HepG2 (cell line): ENCODE results near the gene FCER1G. TPM values are rescaled to one million over a fixed set of nuclear protein-coding genes. Genes with fewer than 3 reads are reported as not detected.

Experiments used
- ATAC-seq: fragments of 200-7000 bp; cut with Tn5 transposase; 3 replicates; pipeline ENCODE4 v1.9.1; 2020; ENCODE audit warnings: mild to moderate bottlenecking, moderate library complexity
- BruUV-seq: library from RNA; stranded (reverse); fragments of 400-500 nt; replicated peaks from 2 replicates; lab custom pipeline; 2021; lab: Mats Ljungman, UMichigan
- CTCF ChIA-PET: fragments of 300-600 bp; formaldehyde crosslinking; extraction: SDS; loops from one replicate; lab custom pipeline; 2021; ENCODE audit warnings: low total read pairs, inconsistent platforms, low intra/inter-chr PET ratio; lab: Yijun Ruan, JAX
- POLR2A ChIA-PET: fragments of 350-600 bp; sonication (Branson Sonifier 250); formaldehyde crosslinking; loops from one replicate; lab custom pipeline; 2020; ENCODE audit warnings: antibody characterized with exemption, inconsistent platforms; lab: Yijun Ruan, JAX
- DNase-seq: peaks from one replicate; pipeline ENCODE4 v3.0.0-alpha.2; 2015; ENCODE audit warnings: low spot score
- FAIRE-seq: peaks from 3 replicates; lab custom pipeline; 2011; peaks lifted over from hg19 to GRCh38; lab: Jason Lieb, UNC
- H2AFZ ChIP-seq: one replicate; pipeline ENCODE4 v1.6.1; 2011; ENCODE audit warnings: low read length, inconsistent platforms
- H3K27ac ChIP-seq: fragments of 300-600 bp; 3 replicates; pipeline ENCODE4 v1.8.0; 2011; ENCODE audit warnings: mixed run types, mild to moderate bottlenecking, mixed read lengths, low read length, inconsistent platforms; ENCODE audit not compliant: insufficient read depth; ENCODE audit errors: extremely low read length
- H3K27me3 ChIP-seq, 2 experiments: fragments of 200-600 bp in 1 of 2; 2 replicates in 1 of 2; 3 replicates in 1 of 2; pipeline versions ENCODE4 v1.6.0 to v1.8.0; 2011; ENCODE audit warnings: low read length in 2 of 2, mild to moderate bottlenecking in 2 of 2, moderate library complexity in 2 of 2, inconsistent platforms in 1 of 2; ENCODE audit not compliant: insufficient read depth in 2 of 2, control insufficient read depth in 1 of 2
- H3K36me3 ChIP-seq, 2 experiments: fragments of 200-600 bp in 1 of 2; replicated peaks in 1 of 2; 2 replicates in 1 of 2; 3 replicates in 1 of 2; pipeline versions ENCODE4 v1.5.1 to v1.8.0; 2011; ENCODE audit warnings: low read length in 2 of 2, inconsistent platforms in 1 of 2; ENCODE audit not compliant: insufficient read depth in 2 of 2, control insufficient read depth in 1 of 2
- H3K4me1 ChIP-seq: 2 replicates; pipeline ENCODE4 v1.5.1; 2012; ENCODE audit warnings: low read length, inconsistent platforms; ENCODE audit not compliant: insufficient read depth
- H3K4me2 ChIP-seq: 2 replicates; pipeline ENCODE4 v1.6.0; 2011; ENCODE audit warnings: low read depth, low read length, inconsistent platforms
- H3K4me3 ChIP-seq, 3 experiments: fragments of 200-600 bp in 1 of 3; sonication (generic), shearing (Covaris generic) in 1 of 3; replicated peaks in 1 of 3; 2 replicates each; pipeline ENCODE4 v1.5.1; 2011 to 2016; ENCODE audit warnings: low read length in 3 of 3, inconsistent platforms in 2 of 3, low read depth in 2 of 3, mild to moderate bottlenecking in 2 of 3, control low read depth in 1 of 3, mixed read lengths in 1 of 3; ENCODE audit not compliant: insufficient read depth in 1 of 3
- H3K79me2 ChIP-seq: one replicate; pipeline ENCODE4 v1.6.1; 2011; ENCODE audit warnings: low read length, inconsistent platforms; ENCODE audit not compliant: insufficient read depth
- H3K9ac ChIP-seq: 2 replicates; pipeline ENCODE4 v1.6.0; 2011; ENCODE audit warnings: mild to moderate bottlenecking, low read depth, low read length, inconsistent platforms; ENCODE audit not compliant: insufficient read depth
- H3K9me3 ChIP-seq: 2 replicates; pipeline ENCODE4 v1.5.1; 2012; ENCODE audit warnings: mild to moderate bottlenecking, low read length
- H4K20me1 ChIP-seq: 2 replicates; pipeline ENCODE4 v1.6.0; 2011; ENCODE audit warnings: inconsistent platforms, mild to moderate bottlenecking, low read length, moderate library complexity; ENCODE audit not compliant: insufficient read depth
- ARNTL ChIP-seq: sonication (generic); formaldehyde crosslinking; IDR thresholded peaks from 2 replicates; pipeline ENCODE4 v1.4.0; 2020; ENCODE audit warnings: mild to moderate bottlenecking, missing genetic modification reagents
- BCL6 ChIP-seq: IDR thresholded peaks from 2 replicates; pipeline ENCODE4 v1.6.1; 2016; ENCODE audit warnings: missing genetic modification reagents, missing compliant biosample characterization
- CC2D1A ChIP-seq: sonication (generic); formaldehyde crosslinking; IDR thresholded peaks from 2 replicates; pipeline ENCODE4 v1.8.1; 2023; ENCODE audit warnings: mild to moderate bottlenecking, missing genetic modification reagents
- GABPB1 ChIP-seq: IDR thresholded peaks from 2 replicates; pipeline ENCODE4 v1.6.1; 2016; ENCODE audit warnings: mild to moderate bottlenecking, missing genetic modification reagents, moderate library complexity, missing compliant biosample characterization
- KDM6A ChIP-seq: IDR thresholded peaks from 2 replicates; pipeline ENCODE4 v1.6.1; 2016; ENCODE audit warnings: low read depth
- MAF1 ChIP-seq: sonication (generic); formaldehyde crosslinking; IDR thresholded peaks from 2 replicates; pipeline ENCODE4 v1.5.0; 2020; ENCODE audit warnings: missing genetic modification reagents, borderline replicate concordance
- MED8 ChIP-seq: sonication (generic); formaldehyde crosslinking; IDR thresholded peaks from 2 replicates; pipeline ENCODE4 v1.8.1; 2023; ENCODE audit warnings: mild to moderate bottlenecking, missing genetic modification reagents; ENCODE audit not compliant: insufficient replicate concordance
- NR3C1 ChIP-seq: sonication (generic); formaldehyde crosslinking; IDR thresholded peaks from 2 replicates; pipeline ENCODE4 v1.4.0; 2020; ENCODE audit warnings: missing genetic modification reagents
- ZNF24 ChIP-seq: fragments of 450-650 bp; IDR thresholded peaks from 2 replicates; pipeline ENCODE4 v1.6.1; 2017; ENCODE audit warnings: antibody characterized with exemption, mild to moderate bottlenecking
- ZNF251 ChIP-seq: sonication (generic); formaldehyde crosslinking; IDR thresholded peaks from 2 replicates; pipeline ENCODE4 v1.9.0; 2021; ENCODE audit warnings: mild to moderate bottlenecking, missing genetic modification reagents
- WGBS: methylation state at CpG from one replicate; pipeline ENCODE4 v1.1.6; 2017; ENCODE audit warnings: low lambda C conversion rate; 5-methylcytosine and 5-hydroxymethylcytosine counted together
- in situ Hi-C: cut with HindIII; loops from 2 replicates; pipeline ENCODE4 v1.10.0; 2017; ENCODE audit warnings: low pct_unique_long_range_greater_than_20kb; ENCODE audit not compliant: extremely low pct_ligation_motif_present
- intact Hi-C: fragments of 100-400 bp; cut with micrococcal nuclease; formaldehyde crosslinking; loops from one replicate; pipeline ENCODE4 v1.10.0; 2022; ENCODE audit not compliant: unreplicated experiment
- polyA plus RNA-seq, 8 experiments: library from polyadenylated mRNA; depleted of rRNA in 3 of 8; stranded (reverse) in 7 of 8; unstranded in 1 of 8; fragments of >200 nt; fragmentation: Illumina TruSeq in 4 of 8; extraction: Trizol in 4 of 8; gene quantifications; 2 replicates each; pipeline versions ENCODE4 v1.2.1 to v1.2.3, GENCODE V29; 2011 to 2016; ENCODE audit warnings: low read depth in 4 of 8, missing spikeins in 1 of 8, mixed read lengths in 1 of 8; ENCODE audit not compliant: insufficient read depth in 1 of 8
- total RNA-seq, 5 experiments: library from RNA; depleted of rRNA; stranded (reverse); fragments of >200 nt; fragmentation: Illumina TruSeq; extraction: Trizol; gene quantifications; 2 replicates each; pipeline ENCODE4 v1.2.3, GENCODE V29; 2016; ENCODE audit warnings: low read depth in 1 of 5
- TF ChIP-seq, protein P1 (sequence below): sonication (generic); formaldehyde crosslinking; IDR thresholded peaks from 2 replicates; pipeline ENCODE4 v1.4.0; 2020; ENCODE audit warnings: missing genetic modification reagents
- TF ChIP-seq, protein P2 (sequence below): sonication (generic); formaldehyde crosslinking; IDR thresholded peaks from 2 replicates; pipeline ENCODE4 v1.4.0; 2020; ENCODE audit warnings: mild to moderate bottlenecking, missing genetic modification reagents

Gene FCER1G
- total and polyA plus RNA-seq, 2 of the 13 experiments (the other 11 are each of a cell fraction or from before 2014, with no cell fraction given) = 1.3 to 6.4 TPM

DNA sequence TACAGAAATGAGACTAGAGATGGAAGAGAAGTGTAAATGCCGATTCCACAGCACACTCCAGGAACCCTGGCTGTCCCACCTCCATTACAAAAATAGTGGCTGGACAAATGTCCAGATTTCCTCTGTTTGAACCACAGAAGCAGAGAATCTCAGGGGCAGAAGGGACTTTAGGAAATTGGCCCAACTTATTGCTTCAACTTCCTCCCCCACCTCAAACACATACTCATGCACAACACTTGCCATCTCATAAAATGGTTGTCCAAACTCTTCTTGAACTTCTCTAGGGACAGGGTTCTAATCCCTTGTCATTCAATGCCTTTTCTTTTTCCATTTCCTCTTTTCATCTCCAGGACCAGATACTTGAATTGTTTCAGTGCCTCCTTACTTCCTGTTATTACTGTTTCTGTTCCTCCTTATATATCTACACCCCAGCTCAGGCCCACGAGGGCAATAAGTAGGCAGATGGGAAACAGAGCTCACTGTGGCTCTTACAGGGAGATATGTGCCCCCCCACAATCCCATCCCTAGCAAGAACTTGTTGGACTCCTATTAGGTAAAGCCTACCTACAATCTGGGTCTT is 29.3 kb upstream of the FCER1G start:
- H3K27me3 ChIP-seq = no peaks in the 10 kb centered on the region
- H3K9ac ChIP-seq = no peak overlapping the region
- in situ Hi-C loops (no loop called here), intact Hi-C loops (no loop called here)
- H3K27ac ChIP-seq = no peak overlapping the region
- BruUV-seq = no TSS peak
- DNase-seq (no peak), ATAC-seq (no peak), FAIRE-seq (no peak)
- H3K79me2 ChIP-seq = no peaks in the 10 kb centered on the region
- H2AFZ ChIP-seq = no peak overlapping the region
- no peak overlapping the region for H3K4me2 ChIP-seq
- POLR2A ChIA-PET = interaction anchor here (1.0 kb wide), 1 partner anchor 9 kb away, joined by 4 read pairs; no protein-coding TSS in a partner anchor
- H3K4me3 ChIP-seq = no peak overlapping the region
- peaks cover 9% of the 10 kb centered on the region for H3K4me1 ChIP-seq
- no peaks in the 10 kb centered on the region for H3K36me3 ChIP-seq
- H3K9me3 ChIP-seq = no peaks in the 10 kb centered on the region
- WGBS = 2% methylated on average over 2 of the region's 2 CpGs
- TF ChIP-seq, protein P1, sequence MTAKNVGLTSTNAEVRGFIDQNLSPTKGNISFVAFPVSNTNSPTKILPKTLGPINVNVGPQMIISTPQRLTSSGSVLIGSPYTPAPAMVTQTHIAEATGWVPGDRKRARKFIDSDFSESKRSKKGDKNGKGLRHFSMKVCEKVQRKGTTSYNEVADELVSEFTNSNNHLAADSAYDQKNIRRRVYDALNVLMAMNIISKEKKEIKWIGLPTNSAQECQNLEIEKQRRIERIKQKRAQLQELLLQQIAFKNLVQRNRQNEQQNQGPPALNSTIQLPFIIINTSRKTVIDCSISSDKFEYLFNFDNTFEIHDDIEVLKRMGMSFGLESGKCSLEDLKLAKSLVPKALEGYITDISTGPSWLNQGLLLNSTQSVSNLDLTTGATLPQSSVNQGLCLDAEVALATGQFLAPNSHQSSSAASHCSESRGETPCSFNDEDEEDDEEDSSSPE = no peak
- TF ChIP-seq MED8 (CRISPR knock-in tag) (no peak), BCL6 (CRISPR knock-in tag) (no peak), ZNF251 (CRISPR knock-in tag) (no peak), MAF1 (CRISPR knock-in tag) (no peak), ARNTL (CRISPR knock-in tag) (no peak), KDM6A (CRISPR knock-in tag) (no peak), CC2D1A (CRISPR knock-in tag) (no peak), ZNF24 (no peak), GABPB1 (CRISPR knock-in tag) (no peak), NR3C1 (CRISPR knock-in tag) (no peak)
- TF ChIP-seq, protein P2, sequence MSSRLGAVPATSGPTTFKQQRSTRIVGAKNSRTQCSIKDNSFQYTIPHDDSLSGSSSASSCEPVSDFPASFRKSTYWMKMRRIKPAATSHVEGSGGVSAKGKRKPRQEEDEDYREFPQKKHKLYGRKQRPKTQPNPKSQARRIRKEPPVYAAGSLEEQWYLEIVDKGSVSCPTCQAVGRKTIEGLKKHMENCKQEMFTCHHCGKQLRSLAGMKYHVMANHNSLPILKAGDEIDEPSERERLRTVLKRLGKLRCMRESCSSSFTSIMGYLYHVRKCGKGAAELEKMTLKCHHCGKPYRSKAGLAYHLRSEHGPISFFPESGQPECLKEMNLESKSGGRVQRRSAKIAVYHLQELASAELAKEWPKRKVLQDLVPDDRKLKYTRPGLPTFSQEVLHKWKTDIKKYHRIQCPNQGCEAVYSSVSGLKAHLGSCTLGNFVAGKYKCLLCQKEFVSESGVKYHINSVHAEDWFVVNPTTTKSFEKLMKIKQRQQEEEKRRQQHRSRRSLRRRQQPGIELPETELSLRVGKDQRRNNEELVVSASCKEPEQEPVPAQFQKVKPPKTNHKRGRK = no peak
- CTCF ChIA-PET = no interaction called here
- no peaks in the 10 kb centered on the region for H4K20me1 ChIP-seq
